Femur (tissue), 1 donor: ENCODE measurements around the gene ESYT2.
A peak's percentile ranks its signal among the peaks of the same experiment; 100 is the strongest.
"Not testable (repeated sequence)": the region's sequence is repeated elsewhere in the genome, so short reads cannot be mapped to it uniquely, and the experiment has no call there.

Experiments used
- DNase-seq: peaks from one replicate; pipeline ENCODE4 v3.0.0-alpha.2; 2017

ESYT2 gene

DNA sequence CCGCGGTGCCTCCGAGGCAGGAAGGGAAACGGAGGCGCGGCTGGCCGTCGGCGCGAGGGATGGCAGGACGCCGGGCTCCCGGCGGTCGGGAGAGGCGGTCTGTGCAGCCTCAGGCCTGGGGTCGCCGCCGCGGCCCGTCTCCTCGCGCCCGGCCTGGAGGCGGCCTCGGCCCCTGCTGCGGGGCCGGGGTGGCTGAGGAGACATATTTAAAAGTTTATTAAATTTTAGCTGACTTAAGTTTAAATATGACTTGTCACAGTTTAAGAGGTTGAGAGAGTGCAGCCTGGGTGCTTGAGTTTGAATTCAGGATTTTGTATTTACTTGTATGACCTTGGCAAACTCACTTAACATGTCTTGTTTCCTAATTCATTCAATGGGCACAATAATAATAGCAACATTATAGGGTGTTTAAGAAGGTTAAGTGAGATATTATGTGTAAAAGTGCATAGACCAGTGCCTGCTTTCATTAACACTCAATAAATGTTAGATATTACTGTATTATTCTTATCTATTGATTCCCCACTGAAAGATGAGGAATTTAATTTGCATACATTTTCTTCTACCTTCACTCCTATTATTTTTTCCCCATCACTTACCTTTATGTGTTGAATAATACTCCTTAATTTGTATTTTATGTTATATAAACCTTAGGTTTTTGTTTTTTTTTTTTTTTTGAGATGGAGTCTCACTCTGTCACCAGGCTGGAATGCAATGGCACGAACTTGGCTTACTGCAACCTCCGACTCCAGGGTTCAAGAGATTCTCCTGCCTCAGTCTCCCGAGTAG, 27.8 kb upstream of the ESYT2 start:
- DNase-seq = no peak

DNA sequence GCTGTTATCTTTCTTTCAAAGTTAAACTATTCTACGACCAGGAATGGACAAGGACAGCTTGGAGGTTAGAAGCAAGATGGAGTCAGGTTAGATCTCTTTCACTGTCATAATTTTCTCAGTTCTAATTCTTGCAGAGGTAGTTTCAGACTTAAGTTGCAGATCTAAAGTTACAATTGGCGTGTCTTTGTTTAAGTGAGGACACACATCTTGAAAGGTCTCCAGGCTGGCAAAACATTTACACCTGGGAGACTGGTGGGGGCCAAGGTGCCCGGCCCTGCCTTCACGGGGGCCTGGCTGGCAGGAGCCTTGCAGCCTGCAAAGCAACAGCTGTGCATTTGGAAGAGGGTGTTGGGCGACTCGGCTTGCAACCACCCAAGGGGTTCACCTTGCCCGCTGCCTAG, 25.4 kb upstream of the ESYT2 start:
- DNase-seq = no peak

DNA sequence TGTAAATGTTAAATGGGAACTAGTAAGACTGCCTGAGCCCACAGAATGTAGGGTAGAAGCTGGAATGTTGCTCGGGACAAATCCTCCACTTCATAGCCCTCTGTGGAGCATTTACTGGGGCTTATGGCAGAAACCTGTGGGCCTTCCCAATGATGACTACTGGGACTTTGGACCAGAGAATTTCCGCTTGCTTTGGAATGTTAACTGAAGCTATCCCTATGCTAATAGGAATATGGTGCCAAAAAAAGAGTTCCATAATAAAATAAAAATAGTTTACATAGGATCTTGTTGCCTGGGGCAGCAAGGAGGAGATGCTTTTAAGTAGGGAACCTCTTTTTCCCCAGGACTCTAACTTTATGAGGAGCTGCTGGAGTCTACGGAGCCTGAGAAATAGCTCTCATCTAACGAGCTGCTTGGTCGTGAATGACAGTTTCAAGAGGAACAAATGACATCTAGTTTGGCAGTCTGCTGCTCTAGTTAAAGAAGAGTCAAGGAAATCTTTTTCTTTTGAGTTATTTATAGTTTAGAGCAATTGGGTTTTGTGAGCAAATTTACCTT, 21.3 kb upstream of the ESYT2 start:
- DNase-seq = peak; percentile 51

DNA sequence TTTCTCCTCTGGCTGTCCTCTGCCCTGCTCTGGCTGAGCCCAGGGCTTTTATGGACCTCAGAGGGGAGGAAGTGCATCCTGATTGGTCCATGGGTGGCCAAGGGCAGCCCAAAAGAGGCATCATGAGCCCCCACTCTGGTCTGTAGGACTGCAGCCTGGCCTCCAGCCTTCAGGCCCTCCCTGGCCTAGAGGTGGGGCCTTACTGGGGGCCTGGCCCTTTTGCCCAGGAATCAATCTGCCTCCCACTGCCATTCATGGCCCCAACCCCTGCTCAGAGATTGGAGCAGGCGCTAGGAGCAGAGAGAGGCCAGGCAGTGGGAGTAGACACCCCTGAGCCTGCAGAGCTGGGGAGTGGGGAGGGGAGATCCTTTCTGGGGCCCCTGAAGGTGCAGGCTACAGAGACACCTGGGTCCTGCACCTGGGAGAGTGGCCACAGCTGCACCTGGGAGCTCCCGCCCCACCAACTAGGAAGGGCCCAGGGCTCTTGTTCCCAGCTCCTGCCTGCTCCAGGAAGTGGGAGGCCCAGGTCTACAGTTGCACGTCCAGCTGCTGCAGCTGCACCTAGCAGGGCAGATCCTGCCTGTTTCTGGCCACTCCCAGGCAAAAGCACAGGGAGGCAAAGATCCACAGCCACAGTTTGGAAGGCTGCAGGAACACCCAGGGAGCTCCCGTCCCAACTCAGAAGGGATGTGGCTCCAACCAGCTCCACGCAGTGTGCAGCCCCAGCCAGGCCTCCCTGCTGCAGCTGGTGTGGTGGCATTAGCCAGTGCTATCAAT, 20.6 kb upstream of the ESYT2 start:
- peak; percentile 56 for DNase-seq

DNA sequence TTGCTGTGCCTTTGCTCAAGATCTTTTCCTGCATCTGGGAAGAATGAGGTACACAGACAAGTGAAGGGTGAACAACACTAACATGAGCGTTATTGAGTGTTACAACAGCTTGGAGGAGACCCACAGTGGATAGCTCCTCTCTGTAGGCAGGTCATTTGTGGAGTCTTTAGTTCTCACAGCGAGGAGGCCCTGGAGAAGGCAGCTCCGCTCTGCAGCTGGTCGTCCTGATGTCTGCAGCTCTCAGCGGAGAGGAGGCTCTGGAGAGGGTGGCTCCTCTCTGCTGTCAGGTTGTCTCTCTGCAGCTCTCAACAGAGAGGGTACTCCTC, 20.1 kb upstream of the ESYT2 start:
- no peak for DNase-seq

DNA sequence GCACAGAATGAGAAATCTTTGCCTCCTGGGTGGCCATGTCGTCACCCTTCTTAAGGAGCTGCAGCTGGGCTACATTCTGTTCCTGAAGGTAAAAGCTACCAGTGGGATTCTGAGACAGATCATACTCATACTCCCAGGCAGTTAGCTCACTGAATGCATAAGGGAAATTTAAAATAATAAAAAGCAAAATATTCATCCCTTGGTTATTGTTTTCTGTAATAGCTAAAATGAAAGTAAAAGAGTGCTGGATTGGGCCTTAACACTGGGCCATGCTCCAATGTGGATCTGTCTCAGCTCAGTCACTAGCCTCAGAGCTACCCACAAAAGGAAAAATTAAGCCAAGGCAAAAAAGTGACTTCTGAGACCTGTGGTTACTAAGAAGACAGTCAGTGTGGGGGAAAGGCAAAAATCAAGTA, 18.1 kb upstream of the ESYT2 start:
- DNase-seq = no peak

DNA sequence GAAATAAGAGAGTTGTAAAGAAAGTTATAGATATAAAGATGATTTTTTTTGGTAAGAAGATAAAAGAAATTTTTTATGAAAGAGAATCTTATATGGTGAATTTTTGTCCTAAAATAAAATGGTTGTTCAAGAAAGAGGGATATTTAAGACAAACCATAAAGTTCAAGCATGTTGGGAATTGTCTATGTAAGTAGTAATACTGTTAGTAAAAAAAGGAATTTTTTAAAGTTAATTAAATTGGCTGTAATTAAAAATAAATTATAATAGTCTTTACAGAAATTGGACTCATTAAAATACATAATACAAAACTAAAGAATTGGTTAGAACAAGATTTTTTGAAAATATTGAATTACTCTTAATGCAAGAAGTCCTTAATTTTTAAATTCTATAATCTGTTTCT, 17.0 kb upstream of the ESYT2 start:
- DNase-seq = no peak

DNA sequence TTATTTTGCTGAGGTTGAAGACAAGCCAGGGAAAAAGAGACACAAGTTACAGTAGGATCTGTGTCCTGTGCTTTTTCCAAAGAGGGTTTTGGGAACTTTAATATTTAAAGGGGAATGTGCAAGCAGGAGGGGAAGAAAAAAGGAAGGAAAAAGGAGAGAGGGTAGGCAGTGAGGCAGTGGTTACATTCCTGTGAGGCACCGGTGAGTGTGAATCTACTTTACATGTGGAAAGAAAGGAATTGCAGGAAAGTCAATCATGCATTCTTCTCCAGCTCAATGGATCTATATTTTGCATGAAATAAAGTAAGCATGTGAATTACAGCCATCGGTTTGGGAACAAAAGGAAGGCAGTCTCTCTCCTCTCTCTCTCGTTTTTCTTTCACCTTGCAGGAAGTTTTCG, 14.5 kb upstream of the ESYT2 start:
- no peak for DNase-seq

DNA sequence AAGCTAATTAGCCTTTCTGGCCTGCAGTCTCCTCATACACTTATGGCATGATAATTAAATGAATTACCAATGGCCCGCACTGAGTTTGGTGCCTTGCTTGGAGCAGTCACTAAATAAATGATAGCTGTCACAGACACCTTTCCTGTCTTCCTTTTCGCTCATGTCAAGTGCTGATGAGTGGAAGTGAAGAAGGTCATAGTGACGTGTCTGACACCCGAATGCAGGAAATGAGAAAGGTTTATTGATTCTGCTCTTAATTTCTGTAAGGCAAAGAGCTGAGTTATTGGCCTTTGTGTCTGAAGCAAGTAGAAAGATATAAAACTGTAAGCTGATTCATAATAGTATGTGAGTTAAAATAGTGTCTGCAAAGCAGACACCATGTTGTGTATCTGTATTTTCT, 13.2 kb upstream of the ESYT2 start:
- no peak for DNase-seq

DNA sequence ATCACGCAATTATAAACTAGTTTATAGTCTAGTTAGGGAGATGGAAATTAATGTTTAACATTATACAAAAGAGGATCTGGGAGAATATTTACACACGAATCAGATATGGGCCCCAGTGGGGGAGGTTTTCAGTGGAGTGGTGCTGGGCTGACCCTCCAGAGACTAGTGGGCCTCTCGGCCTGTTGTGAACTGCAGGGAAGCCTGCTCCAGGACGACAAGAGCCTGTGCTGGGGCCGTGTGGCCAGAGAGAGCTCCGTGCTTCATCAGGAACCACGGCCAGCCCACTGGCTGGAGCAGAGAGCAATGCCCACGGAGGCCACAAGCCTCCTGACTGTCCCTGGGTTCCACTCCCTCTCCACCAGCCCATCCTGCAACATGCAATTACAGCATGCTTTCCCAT, 11.3 kb upstream of the ESYT2 start:
- DNase-seq = no peak

DNA sequence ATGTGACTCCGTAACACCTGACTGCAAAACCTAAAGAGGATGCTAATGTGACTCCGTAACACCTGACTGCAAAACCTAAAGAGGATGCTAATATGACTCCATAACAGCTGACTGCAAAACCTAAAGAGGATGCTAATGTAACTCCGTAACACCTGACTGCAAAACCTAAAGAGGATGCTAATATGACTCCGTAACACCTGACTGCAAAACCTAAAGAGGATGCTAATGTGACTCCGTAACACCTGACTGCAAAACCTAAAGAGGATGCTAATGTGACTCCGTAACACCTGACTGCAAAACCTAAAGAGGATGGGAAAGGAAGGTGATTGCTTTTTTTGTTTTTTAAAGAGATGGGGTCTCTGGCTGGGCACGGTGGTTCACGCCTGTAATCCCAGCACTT, 9.9 kb upstream of the ESYT2 start:
- not testable (repeated sequence) for DNase-seq

DNA sequence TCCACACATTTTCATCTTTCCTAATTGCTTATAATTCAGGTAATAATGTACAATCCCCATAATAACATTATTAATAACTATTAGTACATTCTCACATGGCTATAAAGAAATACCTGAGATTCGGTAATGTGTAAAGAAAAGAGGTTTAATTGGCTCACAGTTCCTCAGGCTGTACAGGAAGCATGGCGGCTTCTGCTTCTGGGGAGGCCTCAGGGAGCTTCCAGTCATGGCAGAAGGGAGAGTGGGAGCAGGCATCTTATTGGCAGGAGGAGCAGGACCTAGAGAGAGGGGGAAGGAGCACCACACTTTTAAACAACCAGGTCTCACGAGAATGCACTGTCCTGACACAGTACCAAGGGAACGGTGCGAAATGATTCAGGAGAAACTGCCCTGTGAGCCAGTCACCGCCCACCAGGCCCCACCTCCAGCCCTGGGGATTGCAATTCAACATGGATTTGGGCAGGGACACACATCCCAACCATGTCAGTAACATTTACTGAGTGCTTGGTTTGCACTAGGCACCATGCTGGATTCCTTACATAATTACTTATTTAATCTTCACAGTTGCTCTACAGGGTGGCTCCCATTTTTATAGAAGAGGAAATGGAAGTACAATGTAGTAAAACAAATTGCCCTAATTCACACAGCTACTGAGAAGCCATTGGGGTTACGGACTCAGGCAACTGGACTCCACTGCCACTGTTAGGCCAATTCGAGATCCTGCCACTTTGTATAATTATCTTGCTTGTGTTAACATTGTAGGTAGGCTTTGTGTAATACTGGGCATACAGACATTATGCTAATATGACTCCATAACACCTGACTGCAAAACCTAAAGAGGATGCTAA, 8.7 kb upstream of the ESYT2 start:
- DNase-seq = no peak

DNA sequence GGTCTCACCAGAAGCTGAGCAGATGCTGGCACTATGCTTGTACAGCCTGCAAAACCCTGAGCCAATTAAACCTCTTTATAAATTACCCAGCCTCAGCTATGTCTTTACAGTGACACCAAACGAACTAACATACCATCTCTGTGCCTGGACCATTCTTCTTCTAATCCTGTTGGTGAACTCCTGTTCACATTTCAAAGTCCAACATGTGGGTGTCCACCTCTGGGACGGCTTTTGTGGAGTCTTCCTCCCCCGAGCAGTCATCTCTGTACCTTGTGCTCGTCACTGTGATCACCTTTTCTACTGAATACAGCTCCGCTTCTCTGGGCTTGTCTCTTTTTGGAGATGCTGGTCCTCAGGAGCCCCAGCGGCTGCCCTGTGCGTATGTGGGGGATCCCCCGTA, 7.4 kb upstream of the ESYT2 start:
- DNase-seq = no peak

DNA sequence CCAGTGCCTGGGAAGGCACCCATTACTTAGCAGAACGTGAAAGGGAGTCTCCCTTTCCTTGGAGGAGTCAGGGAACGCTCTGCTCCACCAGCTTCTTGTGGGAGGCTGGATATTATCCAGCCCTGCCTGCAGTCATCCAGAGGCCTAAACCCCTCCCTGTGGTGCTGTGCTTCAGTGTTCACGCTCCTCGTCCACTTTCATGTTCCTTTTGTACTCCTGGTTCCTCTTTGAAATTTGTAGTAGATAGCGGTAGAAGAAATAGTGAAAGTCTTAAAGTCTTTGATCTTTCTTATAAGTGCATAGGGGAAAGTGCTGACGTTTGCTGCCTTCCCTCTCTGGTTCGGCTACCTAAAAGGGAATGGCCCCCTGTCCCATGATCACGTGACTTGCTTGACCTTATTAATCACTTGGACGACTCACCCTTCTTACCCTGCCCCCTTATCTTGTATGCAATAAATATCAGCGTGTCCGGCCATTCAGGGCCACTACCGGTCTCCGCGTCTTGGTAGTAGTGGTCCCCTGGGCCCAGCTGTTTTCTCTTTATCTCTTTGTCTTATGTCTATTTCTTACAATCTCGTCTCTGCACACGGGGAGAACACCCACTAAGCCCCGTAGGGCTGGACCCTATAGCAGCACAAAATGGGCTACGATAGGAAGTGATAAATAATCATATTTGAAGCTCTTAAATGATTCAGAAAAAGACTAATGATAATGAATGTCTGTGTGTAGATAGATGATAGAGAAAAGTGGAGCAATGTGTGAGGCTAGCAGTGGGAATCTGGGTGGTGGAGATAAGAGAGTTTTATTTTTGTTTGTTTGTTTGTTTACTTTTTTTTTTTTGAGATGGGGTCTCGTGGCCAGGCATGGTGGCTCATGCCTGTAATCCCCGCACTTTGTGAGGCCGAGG, 5.8 kb upstream of the ESYT2 start:
- DNase-seq = no peak

DNA sequence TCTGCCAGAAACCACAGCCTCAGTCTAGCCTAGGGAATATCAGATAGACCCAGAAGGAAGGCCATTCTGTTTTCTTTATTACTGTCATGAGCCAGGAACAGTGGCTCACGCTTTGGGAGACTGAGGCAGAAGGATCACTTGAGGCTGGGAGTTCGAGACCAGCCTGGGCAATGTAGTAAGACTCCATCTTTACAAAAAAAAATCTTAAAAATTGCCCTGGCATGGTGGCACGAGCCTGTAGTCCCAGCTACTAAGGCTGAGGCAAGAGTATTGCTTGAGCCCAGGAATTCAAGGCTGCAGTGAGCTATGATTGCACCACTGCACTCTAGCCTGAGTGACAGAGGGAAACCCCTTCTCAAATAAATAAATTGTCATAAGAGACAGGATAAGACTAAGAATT, 3.7 kb upstream of the ESYT2 start:
- no peak for DNase-seq

DNA sequence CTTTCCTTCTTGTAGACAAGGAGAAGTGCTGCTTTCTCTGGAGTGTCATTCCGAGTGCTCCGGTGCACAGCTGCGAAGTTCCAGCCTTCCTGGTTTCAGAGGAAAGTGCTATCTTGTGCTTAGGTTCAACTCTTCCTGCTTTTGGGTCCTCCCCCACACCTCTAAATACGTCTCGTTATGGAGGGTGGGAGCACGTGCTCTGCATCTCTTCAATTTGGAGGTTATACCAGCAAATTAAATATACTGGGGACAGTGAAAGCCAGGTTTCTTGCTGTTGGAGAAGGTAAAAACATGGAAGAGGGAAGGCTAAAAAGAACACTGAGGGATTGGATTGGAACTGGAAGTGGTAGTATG, 2.4 kb upstream of the ESYT2 start:
- DNase-seq = no peak

DNA sequence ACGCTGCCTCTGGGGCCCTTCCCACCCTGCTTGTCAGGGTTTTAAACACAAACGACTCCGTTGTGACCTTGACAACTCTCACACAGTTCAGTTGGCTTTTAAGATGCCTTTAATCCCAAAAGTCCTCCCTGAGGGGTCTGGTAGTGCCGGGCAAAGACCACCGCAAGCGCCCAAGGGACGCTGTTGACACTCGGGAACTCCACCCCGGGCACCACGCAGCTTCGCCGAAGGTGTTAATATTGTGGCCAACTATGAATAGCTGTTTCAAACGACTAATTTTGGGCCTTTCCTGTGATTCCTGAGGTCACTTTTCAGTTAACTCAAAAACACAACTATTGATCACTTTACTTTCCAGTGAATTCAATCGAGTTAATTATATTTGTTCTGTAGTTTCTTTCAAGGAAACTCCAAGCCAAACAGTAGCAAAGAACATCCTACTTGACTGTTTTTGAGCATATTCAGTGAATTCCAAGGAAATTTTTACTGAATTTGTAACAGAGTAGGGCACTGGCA, 958 bp upstream of the ESYT2 start:
- DNase-seq = no peak

DNA sequence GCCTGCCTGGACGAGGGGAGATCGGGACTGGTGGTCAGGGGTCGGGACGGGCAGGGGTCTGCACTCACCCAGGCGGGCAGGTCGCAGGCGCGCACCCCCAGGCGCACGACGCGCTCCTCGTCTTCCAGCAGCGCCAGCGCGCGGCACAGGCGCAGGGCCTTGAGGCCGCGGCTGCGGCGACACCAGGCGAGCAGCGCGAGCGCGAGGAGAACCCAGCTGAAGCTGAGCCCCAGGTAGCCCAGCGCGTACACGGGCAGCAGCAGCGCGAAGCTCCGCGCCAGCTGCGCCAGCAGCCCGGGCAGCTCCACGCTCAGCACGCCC, 328 bp downstream of the ESYT2 start:
- DNase-seq = peak; percentile 75

DNA sequence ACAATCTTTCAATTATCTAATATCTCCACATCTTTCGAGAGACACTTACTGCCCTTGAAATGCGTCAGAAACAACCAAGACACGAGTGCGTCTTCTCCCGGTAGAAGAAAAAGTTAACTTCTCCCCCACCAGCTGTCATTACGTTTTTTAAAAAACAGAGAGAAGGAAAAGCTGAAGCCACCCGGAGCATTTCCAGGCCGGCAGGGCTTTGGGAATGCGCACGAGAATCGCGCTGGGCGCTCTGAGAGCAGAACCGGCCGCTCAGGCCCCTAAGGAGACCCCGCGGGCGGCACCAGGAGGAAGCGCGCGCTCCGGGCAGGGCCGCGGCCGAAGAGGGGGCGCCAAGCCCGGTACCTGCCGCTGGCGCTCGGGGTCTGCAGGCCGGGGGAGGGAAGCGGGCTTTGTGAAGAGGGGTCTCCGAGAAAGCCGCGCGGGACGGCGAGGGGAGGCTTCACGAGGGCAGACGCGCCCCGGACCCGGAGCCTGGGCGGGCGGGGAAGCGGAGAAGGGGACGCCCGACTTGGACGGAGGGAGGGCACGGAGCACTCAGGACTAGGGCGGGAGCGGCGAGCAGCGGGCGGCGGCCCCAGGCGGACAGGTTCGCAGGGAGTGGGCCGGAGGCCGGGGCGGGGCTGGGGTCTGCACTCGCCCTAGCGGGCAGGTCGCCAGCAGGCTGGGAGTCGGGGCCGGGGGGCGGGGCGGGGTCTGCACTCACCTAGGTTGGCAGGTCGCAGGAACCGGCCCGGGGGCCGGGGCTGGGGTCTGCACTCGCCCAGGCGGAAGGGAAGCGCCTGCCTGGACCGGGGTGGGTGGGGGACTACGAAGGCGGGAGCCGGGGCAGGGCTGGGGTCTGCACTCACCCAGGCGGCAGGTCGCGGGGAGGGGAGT, 932 bp downstream of the ESYT2 start:
- DNase-seq = peak; percentile 77

DNA sequence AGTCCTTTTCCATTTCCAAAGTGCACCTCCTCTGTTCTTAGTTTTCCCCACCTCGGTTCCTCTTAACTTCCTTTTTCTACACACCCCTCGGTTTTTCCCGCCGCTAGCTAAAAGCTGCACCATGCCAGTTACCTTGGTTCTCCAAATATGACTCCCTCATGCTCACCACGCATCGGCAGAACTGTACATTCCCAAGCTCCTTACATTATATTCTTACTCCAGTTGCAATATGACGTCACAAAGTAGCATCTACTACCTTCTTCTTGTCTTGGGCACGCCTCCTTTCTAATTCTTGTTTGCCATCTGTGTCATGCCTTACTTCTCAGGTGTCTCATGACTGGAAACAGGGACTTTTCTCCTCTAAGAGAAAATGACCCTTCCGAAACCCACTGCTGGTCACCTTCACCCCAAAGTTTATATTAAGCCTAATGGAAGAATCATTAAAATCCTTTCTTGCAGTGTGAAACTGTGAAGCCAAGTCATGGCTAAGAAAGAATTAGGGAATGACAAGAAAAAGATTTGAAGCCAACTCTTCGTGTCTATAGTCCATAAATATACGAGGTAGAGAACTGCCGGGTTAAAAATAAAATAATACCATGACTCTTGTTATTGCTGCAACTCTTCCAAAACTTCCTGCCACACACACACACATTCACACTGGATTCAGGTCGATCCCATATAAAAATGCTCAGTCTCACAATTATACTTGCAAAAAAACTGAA, 1.7 kb downstream of the ESYT2 start:
- DNase-seq = no peak
